Measurements from ENCODE around the gene POU5F2. TPM values are rescaled to one million over a fixed set of nuclear protein-coding genes. Genes with fewer than 3 reads are reported as not detected.

The POU5F2 gene
- total RNA-seq, 2 experiments from 2014 or later: 0.73 to 1.0 TPM

DNA sequence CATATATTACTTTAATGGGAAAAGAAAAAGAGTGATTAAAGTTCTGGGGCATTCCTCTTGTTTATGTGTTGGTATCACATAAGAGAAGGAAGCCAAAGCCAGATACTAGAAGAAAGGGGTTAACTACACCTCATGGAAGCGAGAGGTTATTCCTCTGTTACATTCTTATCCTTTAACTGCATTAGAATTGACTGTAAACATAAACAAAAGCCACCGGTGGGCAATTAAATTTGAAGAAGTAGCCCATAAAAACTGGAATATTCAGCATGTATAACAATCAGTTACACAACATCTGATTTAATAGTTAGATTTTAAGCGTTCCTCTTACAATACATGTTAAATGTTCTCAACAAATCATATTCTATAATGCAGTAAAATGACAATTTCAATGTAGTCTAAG, 18.8 kb downstream of the POU5F2 start:
- H3K27ac ChIP-seq (ENCODE audit: low read depth in 1 of 2, low read length in 2 of 2): no peak overlapping the region
- intact Hi-C loops (cut with DNase I, micrococcal nuclease): loop anchor here in 1 of 2 experiments (10.0 kb wide), 1 partner anchor 882 kb away; no protein-coding TSS in a partner anchor
- H3K4me3 ChIP-seq (ENCODE audit: low read length): no peak overlapping the region
- no peaks in the 10 kb centered on the region for H3K27me3 ChIP-seq (ENCODE audit: control insufficient read depth in 1 of 2, insufficient read depth in 2 of 2, low read length in 2 of 2)
- H3K9me3 ChIP-seq (ENCODE audit: control insufficient read depth in 1 of 2, insufficient read depth in 1 of 2, low read length in 2 of 2): no peaks in the 10 kb centered on the region
- ChIA-PET POLR2A (no interaction called here), CTCF (interaction anchor here (1.9 kb wide), 1 partner anchor 10 kb away, joined by 3 read pairs; no protein-coding TSS in a partner anchor)
- Mint-ChIP-seq H3K27ac (no peak overlapping the region), H3K36me3 (ENCODE audit: low read depth) (no peaks in the 10 kb centered on the region), H3K4me1 (ENCODE audit: low read depth) (peaks cover 31% of the 10 kb centered on the region), H3K4me3 (no peak overlapping the region), H3K27me3 (no peaks in the 10 kb centered on the region), H3K9me3 (no peaks in the 10 kb centered on the region)
- DNase-seq (no peak), ATAC-seq (ENCODE audit: poor library complexity) (no peak)
- no peaks in the 10 kb centered on the region for H3K4me1 ChIP-seq (ENCODE audit: insufficient read depth, low read length)
- no peak for TF ChIP-seq CTCF (IDR thresholded peaks at IDR 0.05)
- H3K36me3 ChIP-seq (ENCODE audit: insufficient read depth, low read length): no peaks in the 10 kb centered on the region

DNA sequence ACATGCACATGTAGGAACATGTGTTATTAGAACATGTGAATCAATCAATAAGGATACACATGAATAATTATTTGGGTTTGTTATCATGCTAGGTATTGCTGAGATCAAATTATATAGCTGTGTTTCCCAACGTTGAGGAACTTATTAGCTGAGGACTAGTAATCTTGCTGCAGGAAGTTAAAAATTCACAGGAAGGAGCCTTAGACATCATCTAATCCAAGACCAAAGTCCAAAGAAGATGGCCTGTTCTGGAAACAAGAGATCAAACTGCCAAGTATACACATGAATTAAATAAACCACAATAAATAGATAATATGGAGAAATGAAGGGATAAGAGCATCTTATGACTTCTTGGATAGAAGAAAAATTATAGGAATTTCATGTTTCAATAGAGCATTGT, 19.9 kb downstream of the POU5F2 start:
- POLR2A ChIA-PET: no interaction called here
- Mint-ChIP-seq H3K27me3 (no peaks in the 10 kb centered on the region), H3K27ac (no peak overlapping the region), H3K4me1 (ENCODE audit: low read depth) (peaks cover 31% of the 10 kb centered on the region), H3K4me3 (no peak overlapping the region), H3K9me3 (no peaks in the 10 kb centered on the region), H3K36me3 (ENCODE audit: low read depth) (no peaks in the 10 kb centered on the region)
- H3K36me3 ChIP-seq (ENCODE audit: insufficient read depth, low read length): no peaks in the 10 kb centered on the region
- TF ChIP-seq CTCF (IDR thresholded peaks at IDR 0.05): no peak
- no peak overlapping the region for H3K4me3 ChIP-seq (ENCODE audit: low read length)
- CTCF ChIA-PET: interaction anchor here (1.1 kb wide), 1 partner anchor 9 kb away, joined by 3 read pairs; no protein-coding TSS in a partner anchor
- no peaks in the 10 kb centered on the region for H3K4me1 ChIP-seq (ENCODE audit: insufficient read depth, low read length)
- no peaks in the 10 kb centered on the region for H3K9me3 ChIP-seq (ENCODE audit: control insufficient read depth in 1 of 2, insufficient read depth in 1 of 2, low read length in 2 of 2)
- no peaks in the 10 kb centered on the region for H3K27me3 ChIP-seq (ENCODE audit: control insufficient read depth in 1 of 2, insufficient read depth in 2 of 2, low read length in 2 of 2)
- intact Hi-C loops (cut with DNase I, micrococcal nuclease): loop anchor here in 1 of 2 experiments (10.0 kb wide), 1 partner anchor 883 kb away; no protein-coding TSS in a partner anchor
- DNase-seq: no peak
- H3K27ac ChIP-seq (ENCODE audit: low read depth in 1 of 2, low read length in 2 of 2): no peak overlapping the region
- ATAC-seq (ENCODE audit: poor library complexity): no peak

GRCh38 chr5:93721071-93721470, 20.3 kb downstream of the POU5F2 start:
- no peaks in the 10 kb centered on the region for H3K36me3 ChIP-seq (ENCODE audit: insufficient read depth, low read length)
- H3K36me3 Mint-ChIP-seq (ENCODE audit: low read depth): no peaks in the 10 kb centered on the region
- peak; percentile 44 for ATAC-seq (ENCODE audit: poor library complexity)
- no peaks in the 10 kb centered on the region for H3K9me3 Mint-ChIP-seq
- CTCF ChIA-PET: interaction anchor here (1.1 kb wide), 1 partner anchor 9 kb away, joined by 3 read pairs; no protein-coding TSS in a partner anchor
- H3K4me3 Mint-ChIP-seq: no peak overlapping the region
- DNase-seq: peak in 2 of 14 experiments; percentile 3 to 21
- no peaks in the 10 kb centered on the region for H3K9me3 ChIP-seq (ENCODE audit: control insufficient read depth in 1 of 2, insufficient read depth in 1 of 2, low read length in 2 of 2)
- no peaks in the 10 kb centered on the region for H3K4me1 ChIP-seq (ENCODE audit: insufficient read depth, low read length)
- TF ChIP-seq CTCF (IDR thresholded peaks at IDR 0.05): no peak
- POLR2A ChIA-PET: no interaction called here
- H3K27me3 ChIP-seq (ENCODE audit: control insufficient read depth in 1 of 2, insufficient read depth in 2 of 2, low read length in 2 of 2): no peaks in the 10 kb centered on the region
- peaks cover 31% of the 10 kb centered on the region for H3K4me1 Mint-ChIP-seq (ENCODE audit: low read depth)
- H3K27ac ChIP-seq (ENCODE audit: low read depth in 1 of 2, low read length in 2 of 2): no peak overlapping the region
- no peaks in the 10 kb centered on the region for H3K27me3 Mint-ChIP-seq
- intact Hi-C loops (cut with DNase I, micrococcal nuclease): loop anchor here in 1 of 2 experiments (10.0 kb wide), 1 partner anchor 884 kb away; no protein-coding TSS in a partner anchor
- no peak overlapping the region for H3K4me3 ChIP-seq (ENCODE audit: low read length)
- H3K27ac Mint-ChIP-seq: no peak overlapping the region

All from CD4-positive, alpha-beta T cell (primary cell).